ENCODE measurements around the gene GOLGA6C.
"Not testable (repeated sequence)": the region's sequence is repeated elsewhere in the genome, so short reads cannot be mapped to it uniquely, and the experiment has no call there.

The GOLGA6C gene

GRCh38 chr15:75258034-75258433, at the start of gene GOLGA6C:
Gene GOLGA6C, plus strand, starts transcription at chr15:75258334. Its CDS starts 265 bp downstream, at chr15:75258599.
- not testable (repeated sequence) for DNase-seq (ENCODE audit: low read depth)

- DNase-seq (ENCODE audit: low read depth) = no peak
Observed at GRCh38 chr15:75208501-75209288, 49.4 kb upstream of the GOLGA6C start.

- DNase-seq (ENCODE audit: low read depth) = no peak
Observed at GRCh38 chr15:75209289-75209676, 48.9 kb upstream of the GOLGA6C start.

- no peak for DNase-seq (ENCODE audit: low read depth)
Observed at GRCh38 chr15:75210811-75211230, 47.3 kb upstream of the GOLGA6C start.

- DNase-seq (ENCODE audit: low read depth) = no peak
Observed at GRCh38 chr15:75211436-75212199, 46.5 kb upstream of the GOLGA6C start.

GRCh38 chr15:75212200-75212858, 45.8 kb upstream of the GOLGA6C start:
- no peak for DNase-seq (ENCODE audit: low read depth)

GRCh38 chr15:75213212-75213767, 44.8 kb upstream of the GOLGA6C start:
- DNase-seq (ENCODE audit: low read depth) = no peak

GRCh38 chr15:75213768-75214221, 44.3 kb upstream of the GOLGA6C start:
- no peak for DNase-seq (ENCODE audit: low read depth)

GRCh38 chr15:75214293-75215096, 43.6 kb upstream of the GOLGA6C start:
- no peak for DNase-seq (ENCODE audit: low read depth)

- DNase-seq (ENCODE audit: low read depth) = no peak
Observed at GRCh38 chr15:75215107-75216004, 42.8 kb upstream of the GOLGA6C start.

GRCh38 chr15:75217012-75217411, 41.1 kb upstream of the GOLGA6C start:
- DNase-seq (ENCODE audit: low read depth) = no peak

- not testable (repeated sequence) for DNase-seq (ENCODE audit: low read depth)
Observed at GRCh38 chr15:75217574-75217973, 40.6 kb upstream of the GOLGA6C start.

GRCh38 chr15:75219507-75219929, 38.6 kb upstream of the GOLGA6C start:
- DNase-seq (ENCODE audit: low read depth) = not testable (repeated sequence)

- DNase-seq (ENCODE audit: low read depth) = no peak
Observed at GRCh38 chr15:75223688-75224087, 34.4 kb upstream of the GOLGA6C start.

GRCh38 chr15:75224281-75224680, 33.9 kb upstream of the GOLGA6C start:
- no peak for DNase-seq (ENCODE audit: low read depth)

- not testable (repeated sequence) for DNase-seq (ENCODE audit: low read depth)
Observed at GRCh38 chr15:75225102-75225836, 32.9 kb upstream of the GOLGA6C start.

GRCh38 chr15:75225951-75226732, 32.0 kb upstream of the GOLGA6C start:
- no peak for DNase-seq (ENCODE audit: low read depth)

GRCh38 chr15:75227112-75227511, 31.0 kb upstream of the GOLGA6C start:
- DNase-seq (ENCODE audit: low read depth) = not testable (repeated sequence)

Measured in stimulated activated CD8-positive, alpha-beta memory T cell treated with anti-CD3 and anti-CD28 coated beads, Interleukin-4, amount 100 ng/mL, for 24 hours (primary cell).